KBM-7 (cell line): ENCODE measurements around the gene KDM1A.
"Not testable (repeated sequence)": the region's sequence is repeated elsewhere in the genome, so short reads cannot be mapped to it uniquely, and the experiment has no call there.

Experiments
- DNase-seq: peaks from one replicate; pipeline ENCODE4 v3.0.0-alpha.2; 2015
- in situ Hi-C: fragments of 300-500 bp; cut with MboI; formaldehyde crosslinking; loops from 2 replicates; pipeline ENCODE4 v1.14.3; 2020; ENCODE audit warnings: low sequenced_read_pairs, low pct_unique_long_range_greater_than_20kb, mixed read lengths

Gene KDM1A

DNA sequence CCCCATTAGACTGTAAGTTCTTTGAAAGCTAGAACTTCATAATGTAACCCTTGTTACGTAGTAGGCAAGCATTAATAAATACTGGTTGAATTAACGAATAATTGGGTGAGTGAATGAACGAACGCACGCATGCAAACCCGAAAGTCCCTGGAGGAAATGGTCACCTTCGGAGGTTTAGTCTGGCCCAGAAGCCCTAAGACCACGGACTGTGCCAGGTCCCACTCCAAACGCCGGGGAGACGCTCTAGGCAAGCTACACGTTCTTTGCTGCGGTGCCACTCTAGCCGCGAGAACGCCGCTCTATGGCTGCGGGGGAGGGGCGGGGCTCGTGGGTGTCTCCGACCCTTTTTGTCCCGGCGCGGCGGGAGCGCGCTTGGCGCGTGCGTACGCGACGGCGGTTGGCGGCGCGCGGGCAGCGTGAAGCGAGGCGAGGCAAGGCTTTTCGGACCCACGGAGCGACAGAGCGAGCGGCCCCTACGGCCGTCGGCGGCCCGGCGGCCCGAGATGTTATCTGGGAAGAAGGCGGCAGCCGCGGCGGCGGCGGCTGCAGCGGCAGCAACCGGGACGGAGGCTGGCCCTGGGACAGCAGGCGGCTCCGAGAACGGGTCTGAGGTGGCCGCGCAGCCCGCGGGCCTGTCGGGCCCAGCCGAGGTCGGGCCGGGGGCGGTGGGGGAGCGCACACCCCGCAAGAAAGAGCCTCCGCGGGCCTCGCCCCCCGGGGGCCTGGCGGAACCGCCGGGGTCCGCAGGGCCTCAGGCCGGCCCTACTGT is at the start of gene KDM1A:
Gene KDM1A (plus strand): TSS at position 375 of the 769 bp plus-strand sequence. CDS start 129 bp downstream, at position 504.
- DNase-seq = peak; percentile 96
- in situ Hi-C loops = no loop called here

DNA sequence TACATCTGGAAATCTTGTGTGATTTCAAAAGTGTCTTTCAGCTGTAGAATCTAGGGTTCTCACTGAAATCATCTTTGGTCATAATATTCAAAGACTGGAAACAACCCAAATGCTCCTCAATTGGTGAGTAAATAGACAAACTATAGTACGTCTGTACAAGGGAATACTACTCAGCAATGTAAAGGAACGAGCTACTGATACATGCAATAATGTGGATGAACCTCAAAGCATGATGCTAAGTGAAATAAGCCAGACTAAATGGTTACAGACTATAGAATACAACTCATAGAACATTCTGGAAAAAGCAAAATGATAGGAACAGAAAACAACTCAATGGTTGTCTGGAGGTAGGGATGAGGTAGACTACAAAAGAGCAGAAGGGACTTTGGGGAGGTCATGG is 49.2 kb upstream of the KDM1A start:
- no peak for DNase-seq
- in situ Hi-C loops = loop anchor here (10.0 kb wide), 1 partner anchor 125 kb away; no protein-coding TSS in a partner anchor

DNA sequence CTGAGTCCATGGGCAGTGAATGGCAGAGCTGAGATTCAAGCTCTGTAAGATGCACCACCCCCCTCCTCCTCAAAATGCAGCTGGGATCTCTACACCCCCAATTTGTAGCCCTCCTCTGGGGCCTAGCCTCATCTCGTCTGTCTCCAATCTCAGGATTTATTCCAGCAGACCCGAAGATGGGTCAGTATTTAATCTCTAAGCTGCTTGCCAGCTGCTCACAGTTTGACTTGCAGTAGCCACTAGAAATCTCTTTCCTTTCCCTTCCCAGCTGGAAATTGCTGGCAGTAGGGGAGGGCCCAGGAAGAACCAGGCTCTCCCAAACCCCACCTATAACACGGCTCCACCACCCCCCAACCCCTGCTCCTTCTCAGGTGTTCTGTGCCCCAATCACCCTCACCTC is 48.1 kb upstream of the KDM1A start:
- DNase-seq = no peak
- in situ Hi-C loops = loop anchor here (10.0 kb wide), 1 partner anchor 124 kb away; no protein-coding TSS in a partner anchor

DNA sequence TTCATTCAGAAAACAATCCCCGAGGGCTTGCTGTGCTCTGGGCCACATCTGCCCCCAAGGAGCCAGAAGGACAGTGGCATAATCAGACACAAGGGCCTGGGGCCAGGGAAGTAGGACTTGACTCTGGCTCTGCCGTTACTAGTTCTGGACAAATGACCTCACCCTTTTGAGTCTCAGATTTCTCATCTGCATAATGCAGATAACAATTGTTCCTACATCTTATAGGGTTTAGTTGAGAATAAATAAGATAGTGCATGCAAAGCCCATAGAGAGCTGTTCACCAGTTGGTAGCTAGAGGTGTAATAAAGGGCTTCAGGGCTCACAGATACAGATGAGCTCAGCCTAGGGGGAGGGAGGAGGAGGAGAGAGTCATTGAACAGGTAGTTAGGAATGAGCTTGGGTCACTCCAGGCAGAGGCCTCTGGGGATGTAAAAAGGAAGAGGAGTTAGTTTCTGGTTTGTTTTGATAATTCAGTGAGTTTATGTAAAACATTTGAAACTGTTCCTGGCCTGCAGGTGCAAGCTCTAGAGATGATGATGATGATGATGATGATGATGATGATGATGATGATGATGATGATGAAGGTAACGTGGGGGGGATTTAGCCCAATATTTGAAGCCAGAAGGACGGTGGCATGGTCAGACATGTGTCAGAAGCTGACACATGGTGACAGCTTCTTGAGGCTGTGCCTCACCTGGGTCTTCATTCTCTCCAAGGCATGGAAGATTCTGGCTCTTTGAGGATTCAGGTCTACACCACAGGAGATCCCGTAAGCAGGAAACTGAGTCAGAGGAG is 47.5 kb upstream of the KDM1A start:
- DNase-seq = no peak
- in situ Hi-C loops = loop anchor here (10.0 kb wide), 1 partner anchor 123 kb away; no protein-coding TSS in a partner anchor

DNA sequence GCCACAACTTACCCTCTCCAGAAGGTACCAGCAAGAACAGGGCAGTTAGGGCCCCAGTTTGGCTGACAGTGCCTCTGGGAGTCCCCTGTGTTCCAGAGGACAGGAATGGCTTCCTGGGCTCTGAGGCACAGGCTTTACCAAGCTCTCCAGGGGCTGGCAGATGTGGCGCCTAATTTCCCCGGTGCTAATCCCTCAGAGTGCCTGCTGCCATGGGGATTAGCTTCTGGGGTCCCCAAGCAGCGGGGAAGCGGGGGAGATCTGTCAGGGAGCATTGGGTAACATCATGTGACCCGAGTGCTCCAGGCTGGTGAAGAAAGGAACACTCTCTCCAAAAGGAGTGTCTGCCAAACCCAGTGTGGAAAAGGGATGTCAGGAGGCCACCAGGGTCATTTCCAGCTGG is 46.5 kb upstream of the KDM1A start, which contains the start of gene LACTBL1:
Gene LACTBL1 (minus strand): TSS at position 107 of the 400 bp plus-strand sequence. CDS start 550 bp downstream, outside the sequence.
- DNase-seq = no peak
- in situ Hi-C loops = loop anchor here (10.0 kb wide), 1 partner anchor 122 kb away; no protein-coding TSS in a partner anchor

DNA sequence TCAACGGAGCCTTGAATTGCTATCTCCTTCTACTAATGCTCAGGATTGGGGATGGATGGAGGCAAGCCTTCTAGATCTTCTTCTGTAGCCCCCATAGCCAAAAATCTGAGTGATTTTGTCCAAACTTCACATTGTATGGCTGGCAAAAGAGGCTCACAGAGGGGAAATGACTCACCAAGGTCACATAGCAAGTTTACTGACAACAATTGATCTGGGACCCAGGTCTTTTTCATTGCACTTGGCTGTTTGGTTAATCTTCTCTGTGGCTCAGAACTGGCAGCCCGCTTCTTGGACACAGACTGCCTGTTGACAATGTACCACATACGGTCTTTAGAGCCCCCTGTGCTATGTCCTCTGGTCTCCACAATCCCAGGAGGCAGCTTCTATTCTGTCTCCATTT is 43.6 kb upstream of the KDM1A start:
- in situ Hi-C loops = loop anchor here (10.0 to 25.0 kb wide), 2 partner anchors 119 to 212 kb away; no protein-coding TSS in a partner anchor
- DNase-seq = no peak

DNA sequence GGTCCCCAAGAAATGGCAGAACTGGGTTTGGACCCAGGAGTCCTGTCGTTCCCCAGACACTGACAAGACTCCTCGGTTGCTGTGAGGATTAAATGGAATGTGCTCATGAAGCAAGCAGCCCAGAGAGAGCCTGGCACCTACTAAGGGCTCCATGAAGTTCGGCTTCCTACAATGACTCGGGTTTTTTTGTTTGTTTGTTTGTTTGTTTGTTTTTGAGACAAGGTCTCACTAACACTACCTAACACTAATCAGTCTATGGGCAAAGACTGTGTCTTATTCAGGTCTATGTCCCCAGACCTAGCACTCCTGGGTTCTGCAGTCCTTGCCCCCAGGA is 43.2 kb upstream of the KDM1A start:
- in situ Hi-C loops = loop anchor here (10.0 to 25.0 kb wide), 2 partner anchors 119 to 211 kb away; no protein-coding TSS in a partner anchor
- no peak for DNase-seq

DNA sequence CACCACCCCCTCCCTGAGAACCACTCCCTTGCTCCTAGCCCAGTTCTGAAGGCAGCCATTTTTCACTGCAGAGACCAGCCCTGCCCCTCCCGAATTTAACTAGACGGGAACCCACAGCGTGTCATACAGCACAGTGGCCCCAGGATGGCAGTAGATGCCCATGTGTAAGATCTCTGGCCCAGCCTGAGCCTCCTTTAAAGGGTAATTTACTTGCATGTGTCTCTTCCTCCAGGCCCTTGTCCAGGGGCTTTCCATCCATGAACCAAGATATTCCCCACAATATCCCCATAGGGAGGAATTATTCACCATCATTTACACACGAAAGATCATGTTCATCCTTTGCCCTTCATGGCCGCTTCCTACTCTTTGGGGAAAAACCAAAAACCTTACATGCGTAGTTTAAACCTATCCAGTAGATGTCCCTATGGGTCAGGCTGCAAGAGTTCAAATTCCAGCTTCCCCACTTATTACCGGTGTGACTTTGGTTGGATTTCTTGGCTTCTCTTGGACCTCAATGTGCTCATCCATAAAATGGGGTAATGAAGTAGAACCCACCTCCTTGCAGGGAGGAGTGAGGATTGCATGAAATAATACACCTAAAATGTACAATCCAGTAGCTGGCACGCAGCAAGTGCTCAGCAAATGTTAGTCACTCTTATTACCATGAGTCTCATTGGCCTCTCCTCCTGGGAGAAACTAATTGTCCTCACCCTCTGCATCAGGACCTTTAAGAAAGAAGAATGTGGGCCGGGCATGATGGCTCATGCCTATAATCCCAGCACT is 42.6 kb upstream of the KDM1A start:
- in situ Hi-C loops = loop anchor here (10.0 to 25.0 kb wide), 2 partner anchors 118 to 211 kb away; no protein-coding TSS in a partner anchor
- DNase-seq = peak; percentile 87

DNA sequence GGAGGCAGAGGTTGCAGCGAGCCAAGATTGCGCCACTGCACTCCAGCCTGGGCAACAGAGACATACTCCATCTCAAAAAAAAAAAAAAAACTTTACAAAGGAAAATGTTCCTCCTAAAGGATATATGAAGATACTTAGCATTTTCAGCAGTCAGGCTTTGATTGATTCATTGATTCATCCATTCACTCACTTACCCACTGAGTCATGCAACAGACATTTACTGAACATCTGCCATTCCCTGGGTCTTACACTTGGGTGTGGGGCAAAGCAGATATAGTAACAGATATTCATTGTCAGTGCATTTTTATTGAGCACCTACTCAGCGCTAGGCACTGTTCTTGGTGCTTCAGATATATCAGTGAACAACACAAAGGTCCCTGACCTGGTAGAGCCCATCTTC is 41.0 kb upstream of the KDM1A start:
- in situ Hi-C loops = loop anchor here (10.0 to 25.0 kb wide), 2 partner anchors 117 to 209 kb away; no protein-coding TSS in a partner anchor
- no peak for DNase-seq

DNA sequence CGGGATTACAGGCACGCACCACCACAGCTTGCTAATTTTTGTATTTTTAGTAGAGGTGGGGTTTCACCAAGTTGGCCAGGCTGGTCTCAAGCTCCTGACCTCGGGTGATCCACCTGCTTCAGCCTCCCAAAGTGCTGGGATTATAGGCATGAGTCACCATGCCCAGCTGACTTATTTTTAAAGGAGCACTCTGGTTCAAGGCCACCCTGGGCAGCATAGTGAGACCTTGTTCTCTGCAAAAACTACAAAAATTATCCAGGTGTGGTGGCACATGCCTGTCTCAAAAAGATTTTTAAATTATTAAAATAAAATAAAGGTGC is 38.8 kb upstream of the KDM1A start:
- in situ Hi-C loops = loop anchor here (25.0 kb wide), 1 partner anchor 207 kb away; no protein-coding TSS in a partner anchor
- DNase-seq = not testable (repeated sequence)

DNA sequence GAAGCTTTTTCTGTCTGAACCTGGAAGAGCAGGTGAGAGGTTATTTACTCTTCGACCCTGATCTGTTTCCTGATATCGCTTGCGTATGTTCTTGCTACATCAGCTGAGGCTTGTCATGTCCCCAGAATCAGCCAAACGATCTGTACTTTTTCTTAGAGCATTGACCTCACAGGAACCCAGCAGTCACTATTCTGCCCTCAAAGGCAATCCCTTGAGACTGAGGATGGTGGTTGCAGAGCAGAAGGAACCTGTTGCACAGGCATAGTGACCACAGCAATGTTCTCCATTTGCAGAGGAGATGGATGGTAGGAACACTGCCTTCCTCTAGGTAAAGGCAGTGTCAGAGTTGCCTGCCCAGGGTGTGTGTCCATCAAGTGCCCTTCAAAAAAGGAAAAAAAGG is 35.3 kb upstream of the KDM1A start:
- DNase-seq = no peak
- in situ Hi-C loops = loop anchor here (25.0 kb wide), 1 partner anchor 203 kb away; no protein-coding TSS in a partner anchor

DNA sequence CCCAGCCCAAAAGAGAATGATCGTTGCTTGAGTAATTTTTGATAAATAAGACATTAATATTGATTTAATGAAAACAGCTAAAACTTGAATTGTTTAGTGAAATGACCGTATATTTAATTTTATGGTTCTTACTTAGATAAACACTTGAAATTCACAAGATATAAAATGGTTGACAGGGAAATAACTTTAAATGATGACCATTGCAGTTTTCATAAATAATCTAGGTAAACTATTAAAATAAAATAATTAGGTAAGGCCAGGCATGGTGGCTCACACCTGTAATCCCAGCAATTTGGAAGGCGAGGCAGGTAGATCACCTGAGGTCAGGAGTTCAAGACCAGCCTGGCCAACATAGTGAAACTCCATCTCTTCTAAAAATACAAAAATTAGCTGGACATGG is 26.9 kb upstream of the KDM1A start:
- in situ Hi-C loops = loop anchor here (25.0 kb wide), 1 partner anchor 195 kb away; no protein-coding TSS in a partner anchor
- DNase-seq = not testable (repeated sequence)

DNA sequence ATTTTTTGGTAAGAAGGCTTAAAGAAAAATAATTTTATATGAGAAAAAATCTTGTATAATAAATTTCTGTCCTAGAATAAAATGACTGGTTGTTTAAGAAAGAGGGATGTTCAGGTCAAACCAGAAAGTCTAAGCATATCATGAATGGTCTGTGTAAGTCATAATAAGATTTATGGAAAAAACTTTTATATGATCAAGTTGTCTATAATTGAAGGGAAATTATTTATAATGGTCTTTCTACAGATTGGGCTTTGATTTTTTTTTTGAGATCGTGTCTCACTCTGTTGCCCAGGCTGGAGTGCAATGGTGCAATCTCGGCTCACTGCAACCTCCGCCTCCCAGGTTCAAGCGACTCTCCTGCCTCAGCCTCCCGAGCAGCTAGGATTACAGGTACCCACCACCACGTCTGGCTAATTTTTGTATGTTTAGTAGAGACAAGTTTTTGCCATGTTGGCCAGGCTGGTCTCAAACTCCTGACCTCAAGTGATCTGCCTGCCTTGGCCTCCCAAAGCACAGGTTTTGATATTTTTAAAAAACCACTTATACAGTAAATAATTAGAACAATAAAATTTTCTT is 26.0 kb upstream of the KDM1A start:
- in situ Hi-C loops = loop anchor here (25.0 kb wide), 1 partner anchor 194 kb away; no protein-coding TSS in a partner anchor
- DNase-seq = not testable (repeated sequence)

DNA sequence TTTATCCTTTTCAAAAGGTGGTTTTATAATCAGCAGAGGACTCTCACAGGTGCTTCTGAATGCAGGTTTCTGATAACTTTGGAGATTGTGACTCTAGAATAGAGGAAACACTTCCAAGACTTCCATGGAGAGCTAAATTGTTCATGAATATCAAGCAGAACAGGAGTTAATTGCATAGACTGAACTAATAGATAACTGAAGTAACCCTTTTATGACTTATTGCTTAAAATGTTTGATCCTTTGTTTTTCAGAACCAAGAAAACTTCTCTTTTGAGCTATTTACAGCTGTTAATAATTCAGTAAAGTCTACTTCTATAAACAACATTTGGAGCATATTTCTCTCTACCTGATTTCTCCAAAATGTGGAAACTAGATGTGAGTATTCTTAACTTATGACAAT is 23.5 kb upstream of the KDM1A start:
- no peak for DNase-seq
- in situ Hi-C loops = loop anchor here (25.0 kb wide), 1 partner anchor 192 kb away; no protein-coding TSS in a partner anchor

DNA sequence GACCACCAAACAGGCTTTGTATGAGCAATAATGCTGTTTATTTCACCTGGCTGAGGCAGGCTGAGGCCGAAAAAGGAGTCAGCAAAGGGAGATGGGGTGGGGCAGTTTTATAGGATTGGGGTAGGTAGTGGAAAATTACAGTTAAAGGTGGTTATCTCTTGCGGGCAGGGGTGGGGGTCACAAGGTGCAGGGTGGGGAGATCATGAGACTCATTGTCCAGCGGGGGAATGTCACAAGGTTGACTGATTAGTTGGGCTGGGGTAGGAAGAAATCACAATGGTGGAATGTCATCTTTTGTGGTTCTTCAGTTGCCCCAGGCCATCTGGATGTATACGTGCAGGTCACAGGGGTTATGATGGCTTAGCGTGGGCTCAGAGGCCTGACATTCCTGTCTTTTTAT is 21.7 kb upstream of the KDM1A start:
- in situ Hi-C loops = loop anchor here (25.0 kb wide), 1 partner anchor 190 kb away; no protein-coding TSS in a partner anchor
- not testable (repeated sequence) for DNase-seq

DNA sequence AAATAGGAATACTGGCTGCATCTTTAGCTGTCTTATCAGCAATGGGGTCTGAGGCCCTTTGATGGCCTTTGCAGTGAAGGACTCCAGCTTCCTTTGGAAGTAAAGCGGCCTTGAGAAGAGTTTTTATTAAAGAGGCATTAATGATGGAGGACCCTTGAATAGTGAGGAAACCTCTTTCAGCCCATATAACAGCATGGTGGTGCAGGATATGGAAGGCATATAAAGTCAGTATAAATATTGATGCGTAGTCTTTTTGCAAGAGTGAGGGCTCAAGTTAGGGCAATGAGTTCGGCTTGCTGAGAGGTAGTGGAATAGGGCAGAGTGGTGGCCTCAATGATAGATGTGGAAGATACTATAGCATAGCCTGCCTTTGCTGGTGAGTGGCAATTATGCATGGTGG is 19.1 kb upstream of the KDM1A start:
- DNase-seq, in situ Hi-C loops: not testable (repeated sequence)

DNA sequence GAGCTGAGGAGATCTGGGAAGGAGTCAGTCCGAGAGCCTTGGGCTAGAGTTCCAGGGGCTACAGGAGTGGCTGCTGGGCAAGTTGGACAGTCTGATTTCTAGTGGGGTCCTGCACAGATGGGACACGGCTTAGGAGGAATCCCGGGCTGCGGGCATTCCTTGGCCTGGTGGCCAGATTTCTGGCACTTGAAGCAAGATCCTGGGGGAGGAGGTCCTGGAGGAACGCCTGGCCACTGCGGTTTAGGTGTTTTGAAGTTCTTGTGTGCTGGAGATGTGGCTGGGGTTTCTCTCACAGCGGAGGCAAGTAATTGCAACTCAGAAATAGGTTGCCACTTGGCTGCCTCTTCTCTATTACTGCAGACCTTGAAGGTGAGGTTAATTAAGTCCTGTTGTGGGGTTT is 17.1 kb upstream of the KDM1A start:
- in situ Hi-C loops, DNase-seq: not testable (repeated sequence)

DNA sequence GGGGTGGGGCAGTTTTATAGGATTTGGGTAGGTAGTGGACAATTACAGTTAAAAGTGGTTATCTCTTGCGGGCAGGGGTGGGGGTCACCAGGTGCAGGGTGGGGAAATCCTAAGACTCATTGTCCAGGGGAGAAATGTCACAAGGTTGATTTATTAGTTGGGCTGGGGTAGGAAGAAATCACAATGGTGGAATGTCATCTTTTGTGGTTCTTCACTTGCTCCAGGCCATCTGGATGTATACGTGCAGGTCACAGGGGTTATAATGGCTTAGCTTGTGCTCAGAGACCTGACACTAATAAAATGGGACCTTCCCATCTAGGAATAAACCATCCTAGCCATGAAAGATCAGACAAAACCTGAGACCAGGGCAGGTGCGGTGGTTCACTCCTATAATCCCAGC is 15.2 kb upstream of the KDM1A start:
- in situ Hi-C loops = no loop called here
- no peak for DNase-seq
